C4-2B (cell line): Measurements from ENCODE around the gene COL6A1.

Source experiments
- ZFX ChIP-seq: fragments of 450-650 bp; IDR thresholded peaks from 2 replicates; pipeline ENCODE4 v1.6.1; 2017
- TF ChIP-seq, protein P1 (sequence below): fragments of 450-650 bp; conservative IDR thresholded peaks from 2 replicates; pipeline ENCODE4 v1.5.1; 2017; ENCODE audit warnings: mild to moderate bottlenecking

DNA sequence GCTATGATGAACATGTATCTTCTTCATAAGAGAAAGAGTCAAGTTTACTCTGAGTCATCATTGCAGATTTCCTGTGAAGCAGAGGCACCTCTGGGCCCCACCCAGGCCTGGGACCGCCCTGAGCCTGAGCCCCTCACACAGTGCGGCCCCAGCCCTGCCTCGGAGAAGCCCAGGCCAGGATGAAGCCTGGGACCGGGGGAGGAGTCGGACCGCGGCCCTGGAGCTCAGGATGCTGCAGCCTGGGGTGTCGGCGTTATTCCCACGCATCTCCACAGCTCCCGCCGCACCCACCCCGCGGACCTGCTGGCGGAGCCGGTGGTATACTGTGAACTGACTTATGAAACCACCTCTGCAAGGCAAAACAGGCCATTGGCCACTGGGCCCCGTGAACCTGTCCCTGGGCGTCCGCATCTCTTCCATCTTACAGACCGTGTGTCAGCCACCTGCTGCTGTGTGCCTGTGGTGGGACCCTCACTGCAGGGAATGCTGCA, 2.4 kb upstream of the COL6A1 start:
- TF ChIP-seq, protein P1, sequence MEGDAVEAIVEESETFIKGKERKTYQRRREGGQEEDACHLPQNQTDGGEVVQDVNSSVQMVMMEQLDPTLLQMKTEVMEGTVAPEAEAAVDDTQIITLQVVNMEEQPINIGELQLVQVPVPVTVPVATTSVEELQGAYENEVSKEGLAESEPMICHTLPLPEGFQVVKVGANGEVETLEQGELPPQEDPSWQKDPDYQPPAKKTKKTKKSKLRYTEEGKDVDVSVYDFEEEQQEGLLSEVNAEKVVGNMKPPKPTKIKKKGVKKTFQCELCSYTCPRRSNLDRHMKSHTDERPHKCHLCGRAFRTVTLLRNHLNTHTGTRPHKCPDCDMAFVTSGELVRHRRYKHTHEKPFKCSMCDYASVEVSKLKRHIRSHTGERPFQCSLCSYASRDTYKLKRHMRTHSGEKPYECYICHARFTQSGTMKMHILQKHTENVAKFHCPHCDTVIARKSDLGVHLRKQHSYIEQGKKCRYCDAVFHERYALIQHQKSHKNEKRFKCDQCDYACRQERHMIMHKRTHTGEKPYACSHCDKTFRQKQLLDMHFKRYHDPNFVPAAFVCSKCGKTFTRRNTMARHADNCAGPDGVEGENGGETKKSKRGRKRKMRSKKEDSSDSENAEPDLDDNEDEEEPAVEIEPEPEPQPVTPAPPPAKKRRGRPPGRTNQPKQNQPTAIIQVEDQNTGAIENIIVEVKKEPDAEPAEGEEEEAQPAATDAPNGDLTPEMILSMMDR, result no peak
- no peak for TF ChIP-seq ZFX
